ENCODE measurements around the gene TNRC18.
A peak's percentile ranks its signal among the peaks of the same experiment; 100 is the strongest.
"Not testable (repeated sequence)": the region's sequence is repeated elsewhere in the genome, so short reads cannot be mapped to it uniquely, and the experiment has no call there.

TNRC18 gene

GRCh38 chr7:5377279-5377678 is 46.4 kb downstream of the TNRC18 start:
- DNase-seq (ENCODE audit: low read depth) = no peak

DNA sequence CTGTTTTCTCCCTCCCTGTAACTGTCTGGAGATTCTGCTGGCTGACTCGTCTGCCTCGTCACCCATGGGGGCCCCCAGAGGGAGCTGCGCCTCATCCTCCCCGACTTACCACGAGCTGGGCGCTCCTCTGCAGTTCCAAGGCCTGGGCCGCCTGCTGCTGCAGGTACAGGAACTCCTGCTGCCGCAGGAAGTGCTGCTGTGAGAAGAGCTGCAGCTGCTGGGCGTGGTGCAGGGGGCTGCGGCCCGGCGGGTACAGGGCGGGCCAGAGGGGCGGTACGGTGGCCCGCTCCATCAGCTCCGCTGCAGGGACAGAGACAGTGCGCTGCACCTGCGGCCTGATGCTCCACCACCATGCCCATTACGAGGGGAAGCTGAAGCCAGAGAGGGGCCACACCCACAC is 47.7 kb downstream of the TNRC18 start:
- peak; percentile 25 for DNase-seq (ENCODE audit: low read depth)

GRCh38 chr7:5374464-5374863 is 49.2 kb downstream of the TNRC18 start:
- DNase-seq (ENCODE audit: low read depth) = no peak

GRCh38 chr7:5373300-5373699 is 50.3 kb downstream of the TNRC18 start:
- no peak for DNase-seq (ENCODE audit: low read depth)

- DNase-seq (ENCODE audit: low read depth) = no peak
Measured at GRCh38 chr7:5370454-5371353, 52.9 kb downstream of the TNRC18 start.

DNA sequence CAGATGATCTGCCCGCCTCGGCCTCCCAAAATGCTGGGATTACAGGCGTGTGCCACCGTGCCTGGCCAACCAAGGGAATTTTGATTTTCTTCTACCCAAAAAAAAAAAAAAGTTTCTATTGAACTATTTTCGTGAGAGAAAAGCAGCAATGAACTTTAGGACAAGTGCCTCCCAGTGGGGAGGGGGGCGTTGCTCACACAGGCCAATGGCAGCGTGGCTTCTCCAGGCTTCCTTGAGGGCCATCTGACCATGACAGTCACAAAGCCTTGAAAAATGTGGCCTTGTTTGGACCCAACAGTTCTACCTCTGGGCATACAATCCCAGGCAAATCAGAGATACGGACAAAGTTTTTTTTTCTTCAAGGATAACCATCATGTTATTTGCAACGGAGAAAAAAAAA is 56.0 kb downstream of the TNRC18 start:
- DNase-seq (ENCODE audit: low read depth) = no peak

- DNase-seq (ENCODE audit: low read depth) = peak; percentile 87
Measured at GRCh38 chr7:5365976-5366625, 57.5 kb downstream of the TNRC18 start.

DNA sequence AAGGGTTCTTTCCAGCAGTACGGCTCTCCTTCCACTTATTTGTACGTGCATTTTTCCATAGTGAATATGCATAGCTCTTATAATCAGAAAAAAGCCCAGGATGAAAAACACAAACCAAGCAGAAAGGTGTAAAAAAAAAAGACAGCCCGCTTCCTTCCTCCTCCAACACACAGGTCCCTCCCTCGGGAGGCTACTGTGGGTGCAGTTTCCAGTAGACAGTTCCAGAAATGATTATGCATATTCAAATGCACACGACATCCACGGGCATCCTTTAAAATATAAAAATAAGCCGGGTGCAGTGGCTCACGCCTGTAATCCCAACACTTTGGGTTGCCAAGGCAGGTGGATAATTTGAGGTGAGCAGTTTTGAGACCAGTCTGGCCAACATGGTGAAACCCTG is 59.9 kb downstream of the TNRC18 start:
- no peak for DNase-seq (ENCODE audit: low read depth)

DNA sequence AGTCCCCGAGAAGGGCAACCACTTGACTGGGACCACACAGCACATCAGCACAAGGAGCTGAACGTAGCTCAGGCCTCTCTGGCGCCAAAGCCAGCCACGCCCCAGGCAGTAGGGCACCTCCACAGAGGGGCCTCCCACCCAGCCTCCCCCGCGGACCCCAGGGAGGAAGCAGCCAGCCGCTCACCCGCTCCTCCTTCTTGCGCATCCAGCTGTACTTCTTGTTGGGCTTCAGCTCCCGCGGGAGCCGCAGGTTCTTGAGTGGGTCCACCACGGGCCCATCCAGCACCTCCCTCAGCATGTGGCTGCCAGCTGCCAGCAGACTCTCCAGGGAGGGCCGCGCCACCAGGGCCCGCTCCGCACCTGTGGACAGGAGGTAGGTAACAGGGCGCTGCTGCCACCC is 61.2 kb downstream of the TNRC18 start:
- DNase-seq (ENCODE audit: low read depth) = no peak

- DNase-seq (ENCODE audit: low read depth) = no peak
Measured at GRCh38 chr7:5361446-5362127, 62.0 kb downstream of the TNRC18 start.

DNA sequence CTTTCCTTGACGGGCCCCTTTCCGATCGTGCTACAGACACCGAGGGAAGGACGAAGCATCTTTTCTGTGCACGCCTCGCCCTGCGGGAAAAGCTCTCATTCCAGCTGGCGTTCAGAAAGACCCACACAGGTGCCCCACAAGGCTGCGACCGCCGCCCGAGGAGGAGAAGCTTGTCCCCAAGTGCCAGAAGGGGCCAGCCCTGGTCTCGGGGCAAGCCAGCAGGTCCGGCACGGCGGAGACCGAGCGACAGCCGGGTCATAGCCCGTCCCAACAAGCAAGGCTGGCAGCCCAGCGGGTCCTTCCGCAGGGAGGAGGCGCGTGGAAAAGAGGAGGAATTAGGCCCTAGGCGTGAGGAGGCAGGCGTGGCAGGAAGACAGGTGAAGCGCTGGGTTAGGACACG is 62.7 kb downstream of the TNRC18 start:
- no peak for DNase-seq (ENCODE audit: low read depth)

- no peak for DNase-seq (ENCODE audit: low read depth)
Measured at GRCh38 chr7:5360451-5360850, 63.2 kb downstream of the TNRC18 start.

DNA sequence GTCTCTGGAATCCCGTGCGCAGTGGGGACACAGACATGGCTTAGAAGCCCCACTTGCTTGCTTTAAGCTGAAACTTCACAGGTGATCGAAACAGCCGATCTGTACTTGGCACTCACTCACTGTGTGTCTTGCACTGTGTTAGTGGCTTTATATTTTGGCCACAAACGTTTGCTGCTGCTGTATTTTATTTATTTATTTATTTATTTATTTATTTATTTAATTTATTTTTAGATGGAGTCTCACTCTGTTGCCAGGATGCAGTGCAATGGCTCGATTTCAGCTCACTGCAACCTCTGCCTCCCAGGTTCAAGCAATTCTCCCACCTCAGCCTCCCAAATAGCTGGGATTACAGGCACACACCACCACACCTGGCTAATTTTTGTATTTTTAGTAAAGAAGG is 63.6 kb downstream of the TNRC18 start:
- not testable (repeated sequence) for DNase-seq (ENCODE audit: low read depth)

DNA sequence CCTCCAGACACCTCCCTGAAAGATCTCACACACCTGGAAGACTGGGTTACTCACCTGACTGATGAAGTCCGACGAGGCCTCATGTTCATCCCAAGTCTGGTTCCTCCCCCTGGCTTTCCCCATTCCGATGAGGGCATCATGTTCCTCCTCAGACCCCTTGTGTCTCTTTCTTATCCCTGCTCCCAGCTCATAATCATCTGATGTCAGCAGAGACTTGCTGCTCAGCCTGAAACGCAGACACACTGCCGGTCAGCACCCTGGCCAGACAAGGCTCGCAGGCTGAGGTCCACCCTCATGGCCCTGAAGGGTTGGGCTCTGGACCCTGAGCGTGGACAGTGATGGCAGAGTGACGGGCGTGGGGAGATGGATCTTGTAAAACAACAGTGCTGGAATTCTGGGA is 64.3 kb downstream of the TNRC18 start:
- DNase-seq (ENCODE audit: low read depth) = no peak

DNA sequence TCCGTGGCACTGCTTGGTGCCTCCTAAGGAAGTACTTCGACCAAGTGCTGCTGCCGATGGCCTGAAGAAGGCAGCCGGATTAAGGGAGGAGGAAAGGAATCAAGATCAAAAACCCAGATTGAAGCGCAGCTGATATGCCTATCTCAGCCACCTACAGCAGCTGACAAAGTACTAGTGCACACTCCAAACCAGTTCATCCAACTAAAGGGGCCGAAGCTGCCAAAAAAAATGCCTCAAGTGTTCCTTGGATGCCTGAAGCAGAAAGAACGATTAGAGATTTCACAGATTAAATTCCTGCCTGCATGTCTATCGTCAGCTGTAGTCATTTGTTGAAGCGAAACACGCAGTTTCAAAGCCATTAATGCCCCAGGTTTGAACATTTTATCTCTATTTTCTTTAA is 65.7 kb downstream of the TNRC18 start:
- DNase-seq (ENCODE audit: low read depth) = no peak

GRCh38 chr7:5356751-5357119 is 66.9 kb downstream of the TNRC18 start:
- no peak for DNase-seq (ENCODE audit: low read depth)

- no peak for DNase-seq (ENCODE audit: low read depth)
Measured at GRCh38 chr7:5354460-5355232, 69.0 kb downstream of the TNRC18 start.

GRCh38 chr7:5352440-5353010 is 71.1 kb downstream of the TNRC18 start:
- no peak for DNase-seq (ENCODE audit: low read depth)

DNA sequence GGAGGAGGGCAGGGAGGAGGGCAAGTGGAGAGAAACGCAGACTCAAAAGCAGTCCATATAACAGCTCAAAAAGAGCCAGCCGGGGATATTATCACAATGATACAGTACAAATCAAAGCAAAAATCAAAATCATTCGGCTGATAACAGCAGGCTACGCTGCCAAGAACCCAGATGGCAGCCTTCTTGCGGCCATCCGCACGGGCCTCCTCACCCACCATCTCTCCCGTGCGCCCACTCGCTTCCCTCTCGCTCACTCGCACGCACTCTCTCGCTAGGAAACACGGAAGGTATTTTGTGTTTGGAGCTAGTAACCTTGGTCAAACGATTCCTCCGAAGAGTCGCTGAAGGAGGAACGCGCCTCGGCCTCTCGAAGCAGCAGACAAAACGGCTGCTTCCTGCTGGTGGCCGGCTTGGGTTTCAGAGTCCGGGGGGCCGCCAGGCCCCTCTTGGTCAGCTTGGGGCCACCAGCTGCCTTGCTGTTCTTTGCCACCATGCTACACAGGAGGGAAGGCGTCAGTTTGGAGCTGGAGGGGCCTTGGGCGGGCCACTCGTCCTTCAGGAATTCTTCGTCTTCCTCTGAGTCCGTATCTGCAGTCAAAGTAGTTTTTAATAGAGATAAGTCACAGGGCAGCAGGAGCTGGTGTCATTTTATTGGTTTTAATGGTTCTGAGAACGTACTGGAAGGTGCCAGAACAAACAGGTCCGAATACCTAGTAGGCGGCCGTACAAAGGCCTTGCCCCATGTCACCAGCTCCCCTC is 71.9 kb downstream of the TNRC18 start:
- peak; percentile 47 for DNase-seq (ENCODE audit: low read depth)

DNA sequence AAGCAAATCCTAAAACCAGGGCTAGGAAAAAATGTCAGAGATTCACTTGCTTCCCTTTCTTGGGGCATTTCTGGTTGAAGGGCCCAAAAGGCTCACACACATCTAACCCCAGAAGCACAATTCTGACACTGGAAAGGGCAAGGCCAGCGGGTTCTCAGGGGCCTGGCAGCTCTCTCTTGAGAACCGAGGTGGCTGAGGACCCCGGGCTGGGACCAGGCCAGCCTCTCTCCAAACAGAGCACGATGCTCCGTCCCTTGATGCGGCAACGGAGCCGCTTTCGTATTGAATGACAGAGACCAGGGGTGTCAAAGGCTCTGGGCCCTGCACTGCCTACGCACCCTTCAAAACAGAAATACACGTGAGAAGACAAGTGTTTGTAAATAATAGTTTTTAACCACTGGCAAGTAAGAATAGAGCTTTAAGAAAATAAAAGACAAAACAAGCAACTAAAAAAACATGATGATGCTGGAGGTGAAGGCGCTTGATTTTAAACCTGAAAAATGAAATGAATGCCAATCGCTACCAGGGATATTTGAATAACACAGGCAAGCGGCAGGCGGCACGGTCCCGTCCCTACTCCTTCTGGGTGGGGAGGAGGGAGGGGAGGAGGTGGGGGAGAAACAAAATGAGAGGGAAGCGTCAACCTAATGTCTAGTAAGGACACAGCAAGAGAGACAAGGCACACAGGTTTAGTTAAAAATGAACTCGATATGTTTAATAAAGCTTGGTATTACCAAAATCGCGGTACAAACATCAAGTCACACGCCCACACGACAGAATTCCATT is 72.8 kb downstream of the TNRC18 start:
- no peak for DNase-seq (ENCODE audit: low read depth)

DNA sequence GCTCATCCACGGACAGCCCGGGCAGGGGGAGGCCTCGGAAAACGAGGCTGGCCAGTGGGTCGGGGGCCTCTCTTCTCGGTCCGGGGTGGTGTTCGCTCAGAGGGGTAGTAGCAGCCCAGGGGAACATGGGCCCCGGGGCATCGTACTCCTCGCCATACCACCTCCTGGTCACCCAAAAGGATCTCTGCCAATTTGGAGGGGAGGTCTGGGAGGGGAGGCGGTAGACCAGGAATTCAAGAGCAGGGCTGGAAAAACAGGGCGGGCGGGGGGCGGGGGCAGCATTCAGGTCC is 73.5 kb downstream of the TNRC18 start:
- no peak for DNase-seq (ENCODE audit: low read depth)

All from ELR (cell line).